HG03108 (cell line): Measurements from ENCODE around the gene TGM3.
"Not testable (repeated sequence)": the region's sequence is repeated elsewhere in the genome, so short reads cannot be mapped to it uniquely, and the experiment has no call there.

ENCODE experiments used
- ATAC-seq: cut with Tn5 transposase; IDR thresholded peaks from one replicate; pipeline ENCODE4 v1.9.1; 2021; ENCODE audit warnings: moderate library complexity; ENCODE audit not compliant: unreplicated experiment

Gene TGM3

GRCh38 chr20:2295886-2296515, at the start of gene TGM3:
TSS of gene TGM3 (plus strand) at chr20:2296001. CDS start at chr20:2296064, 63 bp downstream.
- ATAC-seq, result no peak

GRCh38 chr20:2246069-2246491, 49.7 kb upstream of the TGM3 start:
- no peak for ATAC-seq

GRCh38 chr20:2248837-2249236, 47.0 kb upstream of the TGM3 start:
- ATAC-seq, result no peak

- no peak for ATAC-seq
Observed at GRCh38 chr20:2249935-2250334, 45.9 kb upstream of the TGM3 start.

GRCh38 chr20:2252419-2252997, 43.3 kb upstream of the TGM3 start:
- ATAC-seq, result no peak

- ATAC-seq, result no peak
Observed at GRCh38 chr20:2253256-2253655, 42.5 kb upstream of the TGM3 start.

- ATAC-seq, result no peak
Observed at GRCh38 chr20:2254333-2254732, 41.5 kb upstream of the TGM3 start.

- ATAC-seq, result no peak
Observed at GRCh38 chr20:2255926-2256531, 39.8 kb upstream of the TGM3 start.

- no peak for ATAC-seq
Observed at GRCh38 chr20:2259731-2260130, 36.1 kb upstream of the TGM3 start.

GRCh38 chr20:2260250-2260649, 35.6 kb upstream of the TGM3 start:
- no peak for ATAC-seq

- ATAC-seq, result no peak
Observed at GRCh38 chr20:2261046-2261485, 34.7 kb upstream of the TGM3 start.

- ATAC-seq, result no peak
Observed at GRCh38 chr20:2261629-2262028, 34.2 kb upstream of the TGM3 start.

- no peak for ATAC-seq
Observed at GRCh38 chr20:2264118-2264517, 31.7 kb upstream of the TGM3 start.

GRCh38 chr20:2264621-2265374, 31.0 kb upstream of the TGM3 start:
- not testable (repeated sequence) for ATAC-seq

- no peak for ATAC-seq
Observed at GRCh38 chr20:2273634-2274302, 22.0 kb upstream of the TGM3 start.

- no peak for ATAC-seq
Observed at GRCh38 chr20:2276015-2276414, 19.8 kb upstream of the TGM3 start.

- ATAC-seq, result no peak
Observed at GRCh38 chr20:2279253-2279779, 16.5 kb upstream of the TGM3 start.

GRCh38 chr20:2280082-2280481, 15.7 kb upstream of the TGM3 start:
- ATAC-seq, result no peak

- no peak for ATAC-seq
Observed at GRCh38 chr20:2281563-2281962, 14.2 kb upstream of the TGM3 start.

GRCh38 chr20:2282181-2282580, 13.6 kb upstream of the TGM3 start:
- ATAC-seq, result no peak
